ENCODE results near the gene GPSM1.

GPSM1 gene

GRCh38 chr9:136300016-136300545, 27.3 kb upstream of the GPSM1 start:
- DNase-seq (ENCODE audit: low read depth): no peak
- Histone ChIP-seq H3K4me1 (ENCODE audit: control insufficient read depth, insufficient read depth, low read length) (no peaks in the 10 kb centered on the region), H3K36me3 (ENCODE audit: control insufficient read depth, insufficient read depth, low read length, severe bottlenecking) (no peaks in the 10 kb centered on the region), H3K4me3 (ENCODE audit: low read length) (no peak overlapping the region), H3K27me3 (replicated peaks; ENCODE audit: control insufficient read depth, insufficient read depth, low read length) (peaks cover 59% of the 10 kb centered on the region), H3K9me3 (ENCODE audit: control insufficient read depth, low read length) (no peaks in the 10 kb centered on the region), H3K9ac (ENCODE audit: low read length) (no peak overlapping the region)

- Histone ChIP-seq H3K36me3 (ENCODE audit: control insufficient read depth, insufficient read depth, low read length, severe bottlenecking) (no peaks in the 10 kb centered on the region), H3K27me3 (replicated peaks; ENCODE audit: control insufficient read depth, insufficient read depth, low read length) (peaks cover 54% of the 10 kb centered on the region)
- DNase-seq (ENCODE audit: low read depth): no peak
Measured at GRCh38 chr9:136300866-136301265, 26.5 kb upstream of the GPSM1 start.

GRCh38 chr9:136302527-136302926, 24.8 kb upstream of the GPSM1 start:
- H3K36me3 ChIP-seq (ENCODE audit: control insufficient read depth, insufficient read depth, low read length, severe bottlenecking): no peaks in the 10 kb centered on the region
- DNase-seq (ENCODE audit: low read depth): no peak
- no peak overlapping the region for H3K9ac ChIP-seq (ENCODE audit: low read length)
- H3K4me3 ChIP-seq (ENCODE audit: low read length): no peak overlapping the region
- H3K9me3 ChIP-seq (ENCODE audit: control insufficient read depth, low read length): no peaks in the 10 kb centered on the region
- H3K4me1 ChIP-seq (ENCODE audit: control insufficient read depth, insufficient read depth, low read length): no peaks in the 10 kb centered on the region
- peaks cover 52% of the 10 kb centered on the region for H3K27me3 ChIP-seq (replicated peaks; ENCODE audit: control insufficient read depth, insufficient read depth, low read length)

More at GRCh38 chr9:136300866-136301265, 26.5 kb upstream of the GPSM1 start:
- Histone ChIP-seq H3K9me3 (ENCODE audit: control insufficient read depth, low read length) (no peaks in the 10 kb centered on the region), H3K4me3 (ENCODE audit: low read length) (no peak overlapping the region), H3K4me1 (ENCODE audit: control insufficient read depth, insufficient read depth, low read length) (no peaks in the 10 kb centered on the region), H3K9ac (ENCODE audit: low read length) (no peak overlapping the region)

GRCh38 chr9:136303066-136303824, 24.1 kb upstream of the GPSM1 start:
- DNase-seq (ENCODE audit: low read depth): no peak
- H3K27me3 ChIP-seq (replicated peaks; ENCODE audit: control insufficient read depth, insufficient read depth, low read length): peaks cover 59% of the 10 kb centered on the region
- no peak overlapping the region for H3K9ac ChIP-seq (ENCODE audit: low read length)
- no peaks in the 10 kb centered on the region for H3K9me3 ChIP-seq (ENCODE audit: control insufficient read depth, low read length)
- no peak overlapping the region for H3K4me3 ChIP-seq (ENCODE audit: low read length)
- H3K4me1 ChIP-seq (ENCODE audit: control insufficient read depth, insufficient read depth, low read length): no peaks in the 10 kb centered on the region
- no peaks in the 10 kb centered on the region for H3K36me3 ChIP-seq (ENCODE audit: control insufficient read depth, insufficient read depth, low read length, severe bottlenecking)

GRCh38 chr9:136303825-136304416, 23.4 kb upstream of the GPSM1 start, which contains the start of gene CCDC187:
TSS of gene CCDC187 (minus strand) at chr9:136304094. CDS start at chr9:136303830, 264 bp downstream.
- no peaks in the 10 kb centered on the region for H3K4me1 ChIP-seq (ENCODE audit: control insufficient read depth, insufficient read depth, low read length)
- no peak for DNase-seq (ENCODE audit: low read depth)

GRCh38 chr9:136304456-136304855, 22.9 kb upstream of the GPSM1 start:
- DNase-seq (ENCODE audit: low read depth): no peak
- no peak overlapping the region for H3K9ac ChIP-seq (ENCODE audit: low read length)
- no peaks in the 10 kb centered on the region for H3K9me3 ChIP-seq (ENCODE audit: control insufficient read depth, low read length)
- peaks cover 52% of the 10 kb centered on the region for H3K27me3 ChIP-seq (replicated peaks; ENCODE audit: control insufficient read depth, insufficient read depth, low read length)
- H3K4me3 ChIP-seq (ENCODE audit: low read length): no peak overlapping the region
- no peaks in the 10 kb centered on the region for H3K36me3 ChIP-seq (ENCODE audit: control insufficient read depth, insufficient read depth, low read length, severe bottlenecking)
- no peaks in the 10 kb centered on the region for H3K4me1 ChIP-seq (ENCODE audit: control insufficient read depth, insufficient read depth, low read length)

More at GRCh38 chr9:136303825-136304416, 23.4 kb upstream of the GPSM1 start, which contains the start of gene CCDC187:
- Histone ChIP-seq H3K9me3 (ENCODE audit: control insufficient read depth, low read length) (no peaks in the 10 kb centered on the region), H3K9ac (ENCODE audit: low read length) (no peak within 1 kb of the TSS), H3K27me3 (replicated peaks; ENCODE audit: control insufficient read depth, insufficient read depth, low read length) (peaks cover 55% of the 10 kb centered on the region), H3K4me3 (ENCODE audit: low read length) (no peak within 1 kb of the TSS), H3K36me3 (ENCODE audit: control insufficient read depth, insufficient read depth, low read length, severe bottlenecking) (no peaks in the 10 kb centered on the region)

GRCh38 chr9:136304981-136305380, 22.4 kb upstream of the GPSM1 start:
- DNase-seq (ENCODE audit: low read depth): no peak
- peaks cover 51% of the 10 kb centered on the region for H3K27me3 ChIP-seq (replicated peaks; ENCODE audit: control insufficient read depth, insufficient read depth, low read length)
- H3K9ac ChIP-seq (ENCODE audit: low read length): no peak overlapping the region

GRCh38 chr9:136305804-136306203, 21.5 kb upstream of the GPSM1 start:
- no peaks in the 10 kb centered on the region for H3K4me1 ChIP-seq (ENCODE audit: control insufficient read depth, insufficient read depth, low read length)
- H3K36me3 ChIP-seq (ENCODE audit: control insufficient read depth, insufficient read depth, low read length, severe bottlenecking): no peaks in the 10 kb centered on the region
- peaks cover 54% of the 10 kb centered on the region for H3K27me3 ChIP-seq (replicated peaks; ENCODE audit: control insufficient read depth, insufficient read depth, low read length)
- no peak overlapping the region for H3K4me3 ChIP-seq (ENCODE audit: low read length)
- no peak for DNase-seq (ENCODE audit: low read depth)
- H3K9ac ChIP-seq (ENCODE audit: low read length): no peak overlapping the region
- H3K9me3 ChIP-seq (ENCODE audit: control insufficient read depth, low read length): no peaks in the 10 kb centered on the region

More at GRCh38 chr9:136304981-136305380, 22.4 kb upstream of the GPSM1 start:
- H3K4me3 ChIP-seq (ENCODE audit: low read length): no peak overlapping the region
- no peaks in the 10 kb centered on the region for H3K9me3 ChIP-seq (ENCODE audit: control insufficient read depth, low read length)
- no peaks in the 10 kb centered on the region for H3K4me1 ChIP-seq (ENCODE audit: control insufficient read depth, insufficient read depth, low read length)
- no peaks in the 10 kb centered on the region for H3K36me3 ChIP-seq (ENCODE audit: control insufficient read depth, insufficient read depth, low read length, severe bottlenecking)

- Histone ChIP-seq H3K9me3 (ENCODE audit: control insufficient read depth, low read length) (no peaks in the 10 kb centered on the region), H3K36me3 (ENCODE audit: control insufficient read depth, insufficient read depth, low read length, severe bottlenecking) (no peaks in the 10 kb centered on the region), H3K4me1 (ENCODE audit: control insufficient read depth, insufficient read depth, low read length) (no peaks in the 10 kb centered on the region), H3K4me3 (ENCODE audit: low read length) (no peak overlapping the region), H3K27me3 (replicated peaks; ENCODE audit: control insufficient read depth, insufficient read depth, low read length) (peaks cover 54% of the 10 kb centered on the region), H3K9ac (ENCODE audit: low read length) (no peak overlapping the region)
- DNase-seq (ENCODE audit: low read depth): no peak
Measured at GRCh38 chr9:136306211-136307208, 20.8 kb upstream of the GPSM1 start.

GRCh38 chr9:136307215-136307750, 20.1 kb upstream of the GPSM1 start:
- no peak for DNase-seq (ENCODE audit: low read depth)
- Histone ChIP-seq H3K4me1 (ENCODE audit: control insufficient read depth, insufficient read depth, low read length) (no peaks in the 10 kb centered on the region), H3K9ac (ENCODE audit: low read length) (no peak overlapping the region), H3K36me3 (ENCODE audit: control insufficient read depth, insufficient read depth, low read length, severe bottlenecking) (no peaks in the 10 kb centered on the region), H3K9me3 (ENCODE audit: control insufficient read depth, low read length) (no peaks in the 10 kb centered on the region), H3K4me3 (ENCODE audit: low read length) (no peak overlapping the region), H3K27me3 (replicated peaks; ENCODE audit: control insufficient read depth, insufficient read depth, low read length) (peaks cover 58% of the 10 kb centered on the region)

All from adipocyte (in vitro differentiated cells).